Measurements from ENCODE around the gene TCF15. TPM values are rescaled to one million over a fixed set of nuclear protein-coding genes. Genes with fewer than 3 reads are reported as not detected.

The TCF15 gene
- total and polyA plus RNA-seq, 2 of the 13 experiments (the other 11 are each of a cell fraction or from before 2014, with no cell fraction given), result not detected

- TF ChIP-seq SNAPC4 (CRISPR knock-in tag; IDR thresholded peaks at IDR 0.05) (no peak), SATB2 (CRISPR knock-in tag; IDR thresholded peaks at IDR 0.05) (peak; percentile 65; the same call in 1 of the 2 replicates), ELF3 (CRISPR knock-in tag; IDR thresholded peaks at IDR 0.05) (peak; percentile 51; the same call in 1 of the 2 replicates), EED (CRISPR knock-in tag; IDR thresholded peaks at IDR 0.05) (no peak), KLF16 (CRISPR knock-in tag; IDR thresholded peaks at IDR 0.05) (peak in 1 of 2 experiments; percentile 23; a peak in 1 of 4 replicates), ZFP36L2 (CRISPR knock-in tag; IDR thresholded peaks at IDR 0.05) (no peak), MED8 (CRISPR knock-in tag; IDR thresholded peaks at IDR 0.05; ENCODE audit: insufficient replicate concordance) (no peak), TGIF2 (CRISPR knock-in tag; IDR thresholded peaks at IDR 0.05) (0 out of 2 replicates have a peak, but pooled peaks have one; percentile 43), ZNF350 (CRISPR knock-in tag; IDR thresholded peaks at IDR 0.05; ENCODE audit: borderline replicate concordance, low read depth) (no peak), NFATC3 (CRISPR knock-in tag; IDR thresholded peaks at IDR 0.05) (no peak), MYNN (CRISPR knock-in tag; IDR thresholded peaks at IDR 0.05; ENCODE audit: low read depth) (no peak), REST (IDR thresholded peaks at IDR 0.05; ENCODE audit: borderline replicate concordance in 1 of 2, low read depth in 1 of 2, low read length in 2 of 2) (peak in 1 of 2 experiments; percentile 31; a peak in 1 of 4 replicates), GABPB1 (CRISPR knock-in tag; IDR thresholded peaks at IDR 0.05) (peak; percentile 78; the same call in 1 of the 2 replicates), ZNF883 (CRISPR knock-in tag; IDR thresholded peaks at IDR 0.05; ENCODE audit: not compliant biosample characterization) (peak; percentile 56), ZNF343 (CRISPR knock-in tag; IDR thresholded peaks at IDR 0.05) (no peak), ZNF124 (CRISPR knock-in tag; IDR thresholded peaks at IDR 0.05) (no peak), MAF1 (CRISPR knock-in tag; IDR thresholded peaks at IDR 0.05; ENCODE audit: borderline replicate concordance) (peak; percentile 39; the same call in 1 of the 2 replicates), ZZZ3 (CRISPR knock-in tag; IDR thresholded peaks at IDR 0.05; ENCODE audit: borderline replicate concordance) (no peak), ZBTB7B (CRISPR knock-in tag; IDR thresholded peaks at IDR 0.05) (peak; percentile 99), HMGA1 (CRISPR knock-in tag; conservative IDR thresholded peaks at IDR 0.05) (no peak), CBFB (CRISPR knock-in tag; IDR thresholded peaks at IDR 0.05) (no peak), NR2F6 (IDR thresholded peaks at IDR 0.05) (no peak), NR2F6 (CRISPR knock-in tag; IDR thresholded peaks at IDR 0.05) (peak; percentile 72)
Measured at GRCh38 chr20:642398-643174, 32.5 kb upstream of the TCF15 start (continued).

All from HepG2 (cell line).